Activated CD4-positive, alpha-beta T cell treated with anti-CD3 and anti-CD28 coated beads, Interleukin-2, amount 50 U/mL, for 4 hours (primary cell): ENCODE measurements around the gene DNAH8.
"Not testable (repeated sequence)": the region's sequence is repeated elsewhere in the genome, so short reads cannot be mapped to it uniquely, and the experiment has no call there.

ENCODE experiments used
- DNase-seq, 2 experiments: peaks; one replicate each; pipeline ENCODE4 v3.0.0-alpha.2; 2020

Gene DNAH8

GRCh38 chr6:38699702-38700101 is 15.4 kb upstream of the DNAH8 start:
- not testable (repeated sequence) for DNase-seq

GRCh38 chr6:38701551-38701950 is 13.6 kb upstream of the DNAH8 start:
- no peak for DNase-seq

GRCh38 chr6:38702558-38703397 is 12.3 kb upstream of the DNAH8 start, which contains the start of gene GLO1:
Gene GLO1, minus strand, starts transcription at chr6:38703145. Its CDS starts 91 bp downstream, at chr6:38703054.
- DNase-seq, result peak; percentile 95 to 96

- no peak for DNase-seq
These were observed 11.0 kb upstream of the DNAH8 start for GRCh38 chr6:38703949-38704590.

GRCh38 chr6:38705924-38706323 is 9.2 kb upstream of the DNAH8 start:
- DNase-seq, result no peak

GRCh38 chr6:38708496-38708895 is 6.6 kb upstream of the DNAH8 start:
- no peak for DNase-seq

GRCh38 chr6:38713812-38714211 is 1.3 kb upstream of the DNAH8 start:
- peak; percentile 12 to 15 for DNase-seq

GRCh38 chr6:38714239-38715015 is 684 bp upstream of the DNAH8 start:
- DNase-seq, result no peak

- no peak for DNase-seq
These were observed 1.7 kb downstream of the DNAH8 start for GRCh38 chr6:38716825-38717224.

GRCh38 chr6:38719358-38719757 is 4.2 kb downstream of the DNAH8 start:
- DNase-seq, result no peak

GRCh38 chr6:38720295-38720694 is 5.2 kb downstream of the DNAH8 start:
- no peak for DNase-seq

GRCh38 chr6:38722038-38722437 is 6.9 kb downstream of the DNAH8 start:
- no peak for DNase-seq

GRCh38 chr6:38722727-38723334 is 7.7 kb downstream of the DNAH8 start:
- DNase-seq, result no peak

- no peak for DNase-seq
These were observed 8.7 kb downstream of the DNAH8 start for GRCh38 chr6:38723783-38724182.

- no peak for DNase-seq
These were observed 9.2 kb downstream of the DNAH8 start for GRCh38 chr6:38724343-38724742.

GRCh38 chr6:38725414-38726183 is 10.5 kb downstream of the DNAH8 start:
- no peak for DNase-seq

GRCh38 chr6:38728203-38728602 is 13.1 kb downstream of the DNAH8 start:
- DNase-seq, result no peak

GRCh38 chr6:38730140-38730862 is 15.2 kb downstream of the DNAH8 start:
- no peak for DNase-seq

GRCh38 chr6:38736951-38737350 is 21.8 kb downstream of the DNAH8 start:
- DNase-seq, result no peak

GRCh38 chr6:38738261-38738660 is 23.1 kb downstream of the DNAH8 start:
- DNase-seq, result no peak

- DNase-seq, result no peak
These were observed 24.4 kb downstream of the DNAH8 start for GRCh38 chr6:38739532-38739931.

GRCh38 chr6:38749473-38749872 is 34.4 kb downstream of the DNAH8 start:
- no peak for DNase-seq
